Measurements from ENCODE around the gene USP33.
"Not testable (repeated sequence)": the region's sequence is repeated elsewhere in the genome, so short reads cannot be mapped to it uniquely, and the experiment has no call there.

USP33 gene

DNA sequence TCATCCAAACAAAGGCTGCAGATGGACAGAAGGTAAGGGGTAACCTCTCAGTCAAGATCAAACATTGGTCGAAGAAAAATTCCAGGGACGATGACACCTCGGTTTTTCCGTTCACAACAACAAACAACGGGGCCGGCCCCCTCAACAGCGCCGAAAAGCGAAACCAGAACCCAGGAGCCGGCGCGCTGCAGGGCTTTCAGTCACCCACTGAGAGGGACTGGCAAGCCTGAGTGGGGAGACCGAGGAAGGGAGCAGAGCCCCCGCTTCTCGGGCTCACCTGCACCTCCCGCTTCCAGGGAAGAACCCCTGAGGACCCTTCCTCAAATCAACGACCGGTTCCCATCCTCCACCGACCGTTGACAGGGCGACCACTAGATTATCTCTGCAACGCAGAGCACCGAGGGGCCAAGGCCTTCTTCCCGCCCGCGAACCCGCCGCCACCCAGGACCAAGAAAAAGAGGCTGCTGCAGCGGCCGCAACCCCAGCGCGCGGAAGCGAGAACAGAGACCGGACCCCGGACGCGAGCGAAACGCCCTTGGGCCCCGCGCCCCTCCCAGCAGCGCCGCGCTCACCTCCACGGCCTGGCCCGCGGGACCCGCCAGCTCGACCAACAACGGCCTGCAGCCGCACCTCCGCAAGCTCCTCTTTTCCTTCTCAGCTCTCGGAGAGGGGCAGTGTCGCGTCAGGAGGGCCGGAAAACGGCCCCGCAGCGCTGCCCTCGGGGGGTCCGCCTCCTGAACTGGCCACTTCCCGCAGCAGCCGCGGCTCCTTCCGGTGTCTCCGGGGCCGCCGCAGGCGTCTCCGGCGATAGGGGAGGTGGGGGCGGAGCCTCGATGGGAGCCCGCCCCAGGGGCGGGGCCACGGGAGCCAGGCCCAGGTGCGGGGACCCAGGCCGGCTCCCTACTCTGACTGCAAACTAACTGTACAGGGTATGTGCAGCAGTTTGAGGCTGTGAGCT, at the start of gene USP33:
TSS of gene USP33 (minus strand) at position 782 of the 958 bp plus-strand sequence. CDS start 18,155 bp downstream, outside the sequence.
- Mint-ChIP-seq H3K9me3 (no peaks in the 10 kb centered on the region), H3K4me1 (peaks cover 22% of the 10 kb centered on the region), H3K27me3 (peaks cover 1% of the 10 kb centered on the region), H3K4me3 (peak within 1 kb of the TSS; percentile 93), H3K36me3 (no peaks in the 10 kb centered on the region), H3K27ac (peak within 1 kb of the TSS; percentile 92)
- ATAC-seq (ENCODE audit: low read depth): peak; percentile 94
- peak; percentile 93 to 96 for DNase-seq (ENCODE audit: low spot score in 2 of 2)

DNA sequence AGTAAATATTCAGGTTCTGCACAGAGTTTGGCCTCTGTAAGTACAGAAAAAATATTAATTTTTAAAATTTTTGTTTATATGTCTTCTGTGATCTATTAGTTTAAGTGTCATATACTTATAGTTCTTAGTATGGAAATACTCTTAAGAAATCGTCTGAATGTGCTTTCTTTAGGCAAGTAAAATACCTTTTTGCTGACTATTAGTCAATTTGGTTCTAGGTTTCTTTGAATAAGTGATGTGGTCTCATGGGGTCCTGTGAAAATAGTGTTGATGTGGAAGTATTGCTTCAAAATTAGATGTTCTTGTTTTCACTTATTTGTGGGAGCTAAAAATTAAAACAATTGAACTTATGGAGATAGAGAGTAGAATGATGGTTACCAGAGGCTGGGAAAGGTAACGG, 43.7 kb upstream of the USP33 start:
- Mint-ChIP-seq H3K9me3 (no peaks in the 10 kb centered on the region), H3K27ac (no peak overlapping the region), H3K36me3 (peaks cover 23% of the 10 kb centered on the region), H3K27me3 (no peaks in the 10 kb centered on the region), H3K4me3 (no peak overlapping the region), H3K4me1 (no peaks in the 10 kb centered on the region)
- DNase-seq (ENCODE audit: low spot score in 2 of 2) (no peak), ATAC-seq (ENCODE audit: low read depth) (no peak)

DNA sequence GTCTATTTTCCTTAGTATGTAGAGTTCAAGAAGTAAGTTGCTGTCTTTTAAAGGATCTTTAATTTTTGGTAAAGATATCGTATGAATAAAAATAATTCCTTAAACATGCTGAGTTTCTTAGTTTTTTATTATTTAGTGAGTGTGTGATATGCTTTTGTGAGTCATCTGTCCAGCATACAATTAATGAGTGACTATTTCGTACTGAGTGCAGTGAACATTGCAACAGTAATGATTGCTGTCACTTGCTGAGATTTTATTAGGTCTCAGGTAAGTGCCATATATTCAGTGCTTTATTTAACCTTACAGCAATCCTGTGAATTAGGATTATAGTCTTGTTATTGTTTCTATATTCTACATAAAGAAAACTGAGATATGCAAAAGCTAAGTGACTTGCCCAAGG, 42.4 kb upstream of the USP33 start:
- DNase-seq (ENCODE audit: low spot score in 2 of 2) (no peak), ATAC-seq (ENCODE audit: low read depth) (no peak)
- Mint-ChIP-seq H3K27me3 (no peaks in the 10 kb centered on the region), H3K4me3 (no peak overlapping the region), H3K9me3 (no peaks in the 10 kb centered on the region), H3K36me3 (peaks cover 21% of the 10 kb centered on the region), H3K4me1 (no peaks in the 10 kb centered on the region), H3K27ac (no peak overlapping the region)

DNA sequence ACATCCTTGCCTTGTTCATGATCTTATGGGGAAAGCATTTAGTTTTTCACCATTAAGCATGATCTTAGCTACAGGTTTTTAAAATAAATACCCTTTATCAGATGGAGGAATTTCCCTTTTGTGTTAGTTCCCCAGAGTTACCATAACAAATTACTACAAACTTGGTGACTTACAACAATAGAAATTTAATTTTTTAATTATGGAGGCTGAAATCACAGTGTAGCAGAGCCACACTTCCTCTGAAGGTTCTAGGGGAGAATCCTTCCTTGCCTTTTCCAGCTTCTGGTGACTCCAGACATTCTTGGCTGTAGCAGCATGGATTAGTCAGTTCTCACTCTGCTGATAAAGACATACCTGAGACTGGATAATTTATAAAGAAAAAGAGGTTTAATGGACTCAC, 38.3 kb upstream of the USP33 start:
- no peaks in the 10 kb centered on the region for H3K27me3 Mint-ChIP-seq
- H3K9me3 Mint-ChIP-seq: no peaks in the 10 kb centered on the region
- peaks cover 17% of the 10 kb centered on the region for H3K36me3 Mint-ChIP-seq
- ATAC-seq (ENCODE audit: low read depth) (no peak), DNase-seq (ENCODE audit: low spot score in 2 of 2) (no peak)
- peaks cover 3% of the 10 kb centered on the region for H3K4me1 Mint-ChIP-seq
- no peak overlapping the region for H3K4me3 Mint-ChIP-seq
- H3K27ac Mint-ChIP-seq: no peak overlapping the region

DNA sequence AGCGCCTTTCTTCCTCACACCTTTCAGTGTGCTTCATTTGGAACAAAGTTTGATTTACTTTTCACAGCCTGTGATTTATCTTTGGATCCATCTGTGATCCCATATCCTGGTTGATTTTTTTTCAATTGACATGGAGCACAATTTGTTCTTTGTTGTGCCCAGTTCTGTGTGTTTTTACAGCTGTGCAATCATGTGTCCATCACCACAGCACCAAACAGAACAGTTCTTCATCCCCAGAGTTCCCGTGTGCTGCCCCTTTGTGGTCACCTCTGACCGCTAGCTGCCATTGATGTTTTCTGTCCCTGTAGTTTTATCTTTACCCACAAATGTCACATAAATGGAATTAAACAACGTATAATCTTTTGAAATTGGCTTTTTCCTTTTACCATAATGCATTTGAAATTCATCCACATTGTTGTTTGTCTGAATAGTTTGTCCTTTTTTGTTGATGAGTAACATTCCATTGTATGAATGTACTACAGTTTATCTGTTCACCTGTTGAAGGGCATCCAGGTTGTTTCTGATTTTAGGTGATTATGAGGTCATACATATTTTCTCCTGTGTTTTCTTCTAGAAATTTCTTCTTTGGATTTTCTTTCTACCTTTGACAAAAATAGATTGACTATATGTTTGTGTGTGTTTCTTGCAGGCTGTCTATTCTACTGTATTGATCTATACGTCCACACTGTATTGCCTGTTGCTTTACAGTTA, 37.2 kb upstream of the USP33 start:
- DNase-seq (ENCODE audit: low spot score in 2 of 2) (no peak), ATAC-seq (ENCODE audit: low read depth) (no peak)
- Mint-ChIP-seq H3K9me3 (no peaks in the 10 kb centered on the region), H3K4me1 (peaks cover 4% of the 10 kb centered on the region), H3K27ac (no peak overlapping the region), H3K36me3 (peaks cover 18% of the 10 kb centered on the region), H3K4me3 (no peak overlapping the region), H3K27me3 (no peaks in the 10 kb centered on the region)

DNA sequence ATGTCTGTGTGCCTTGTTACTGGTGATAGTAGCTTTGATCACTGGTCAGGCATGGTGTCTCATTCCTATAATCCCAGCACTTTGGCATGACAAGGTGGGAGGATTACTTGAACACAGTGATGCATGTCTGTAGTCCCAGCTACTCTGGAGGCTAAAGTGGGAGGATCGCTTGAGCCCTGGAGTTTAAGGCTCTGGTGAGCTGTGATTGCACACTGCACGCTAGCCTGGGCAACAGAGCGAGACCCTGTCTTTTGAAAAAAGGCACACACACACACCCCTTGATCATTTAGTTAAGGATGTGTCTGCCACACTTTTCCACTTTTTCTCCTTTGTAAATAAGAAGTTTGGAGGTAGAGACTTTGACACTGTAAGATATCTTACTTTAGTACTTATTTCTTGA, 34.9 kb upstream of the USP33 start:
- no peak overlapping the region for H3K27ac Mint-ChIP-seq
- peaks cover 5% of the 10 kb centered on the region for H3K4me1 Mint-ChIP-seq
- peaks cover 19% of the 10 kb centered on the region for H3K36me3 Mint-ChIP-seq
- H3K4me3 Mint-ChIP-seq: no peak overlapping the region
- DNase-seq (ENCODE audit: low spot score in 2 of 2): no peak
- H3K9me3 Mint-ChIP-seq: no peaks in the 10 kb centered on the region
- H3K27me3 Mint-ChIP-seq: no peaks in the 10 kb centered on the region
- no peak for ATAC-seq (ENCODE audit: low read depth)

DNA sequence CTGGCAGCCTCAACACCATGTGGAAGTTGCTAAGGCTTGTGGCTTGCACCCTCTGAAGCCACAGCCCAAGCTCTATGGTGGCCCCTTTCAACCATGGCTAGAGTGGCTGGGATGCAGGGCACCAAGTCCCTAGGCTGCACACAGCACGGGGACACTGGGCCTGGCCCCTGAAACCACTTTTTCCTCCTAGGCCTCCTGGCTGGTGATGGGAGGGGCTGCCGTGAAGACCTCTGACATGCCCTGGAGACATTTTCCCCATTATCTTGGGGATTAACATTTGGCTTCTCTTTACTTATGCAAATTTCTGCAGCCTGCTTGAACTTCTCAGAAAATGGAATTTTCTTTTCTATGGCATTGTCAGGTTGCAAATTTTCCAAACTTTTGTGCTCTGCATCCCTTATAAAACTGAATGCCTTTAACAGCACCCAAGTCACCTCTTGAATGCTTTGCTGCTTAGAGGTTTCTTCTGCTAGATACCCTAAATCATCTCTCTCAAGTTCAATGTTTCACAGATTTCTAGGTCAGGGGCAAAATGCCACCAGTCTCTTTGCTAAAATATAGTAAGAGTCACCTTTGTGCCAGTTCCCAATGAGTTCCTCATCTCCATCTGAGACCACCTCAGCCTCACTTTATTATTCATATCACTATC, 26.6 kb upstream of the USP33 start:
- peaks cover 40% of the 10 kb centered on the region for H3K36me3 Mint-ChIP-seq
- DNase-seq (ENCODE audit: low spot score in 2 of 2); ATAC-seq (ENCODE audit: low read depth); H3K4me3 Mint-ChIP-seq; H3K27me3 Mint-ChIP-seq; H3K4me1 Mint-ChIP-seq; H3K9me3 Mint-ChIP-seq; H3K27ac Mint-ChIP-seq: not testable (repeated sequence)

DNA sequence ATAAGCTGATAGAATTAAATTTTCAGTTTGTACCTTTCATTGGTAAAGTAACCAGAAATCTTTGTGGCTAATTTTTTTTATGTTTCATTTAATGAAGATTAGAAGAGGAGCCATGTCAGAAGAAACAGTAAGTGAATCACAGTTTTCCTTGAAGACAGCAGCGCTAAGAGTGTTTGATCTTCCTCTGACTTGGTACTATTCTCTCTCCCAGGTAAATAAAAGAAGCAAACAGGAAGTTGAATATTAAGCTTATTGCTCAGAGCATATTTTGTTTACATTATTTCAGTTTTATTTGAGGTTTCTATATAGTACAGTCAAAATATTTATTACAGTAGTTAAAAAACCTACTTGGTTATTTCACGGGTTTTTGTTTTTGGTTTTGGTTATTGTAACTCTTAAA, 23.5 kb upstream of the USP33 start:
- no peak overlapping the region for H3K4me3 Mint-ChIP-seq

DNA sequence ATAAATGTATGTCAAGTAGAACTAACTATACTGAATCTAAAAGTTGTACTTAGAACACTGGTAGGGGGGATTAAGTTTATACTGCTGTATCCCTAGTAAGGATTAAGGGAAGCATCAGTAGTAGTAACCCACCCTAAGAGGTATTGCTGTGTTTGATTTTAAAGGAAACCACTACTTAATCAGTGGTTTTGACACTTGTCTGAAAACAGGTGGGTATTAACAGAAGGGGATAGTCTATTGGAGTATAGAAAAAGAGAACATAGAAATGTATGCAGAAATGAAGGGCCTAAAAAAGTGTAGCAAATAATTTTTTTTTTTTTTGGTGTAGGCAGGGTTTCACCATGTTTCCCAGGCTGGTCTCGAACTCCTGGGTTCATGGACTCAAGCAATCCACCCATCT, 22.0 kb upstream of the USP33 start:
- DNase-seq (ENCODE audit: low spot score in 2 of 2) (no peak), ATAC-seq (ENCODE audit: low read depth) (no peak)
- no peak overlapping the region for H3K4me3 Mint-ChIP-seq
- H3K27me3 Mint-ChIP-seq: no peaks in the 10 kb centered on the region
- H3K9me3 Mint-ChIP-seq: no peaks in the 10 kb centered on the region
- H3K27ac Mint-ChIP-seq: peak overlapping the region; percentile 56
- H3K36me3 Mint-ChIP-seq: peaks cover 21% of the 10 kb centered on the region
- peaks cover 11% of the 10 kb centered on the region for H3K4me1 Mint-ChIP-seq

More for the DNA sequence above, 23.5 kb upstream of the USP33 start:
- peaks cover 11% of the 10 kb centered on the region for H3K4me1 Mint-ChIP-seq
- DNase-seq (ENCODE audit: low spot score in 2 of 2): no peak
- no peak overlapping the region for H3K27ac Mint-ChIP-seq
- no peak for ATAC-seq (ENCODE audit: low read depth)
- peaks cover 26% of the 10 kb centered on the region for H3K36me3 Mint-ChIP-seq
- H3K27me3 Mint-ChIP-seq: no peaks in the 10 kb centered on the region
- no peaks in the 10 kb centered on the region for H3K9me3 Mint-ChIP-seq

DNA sequence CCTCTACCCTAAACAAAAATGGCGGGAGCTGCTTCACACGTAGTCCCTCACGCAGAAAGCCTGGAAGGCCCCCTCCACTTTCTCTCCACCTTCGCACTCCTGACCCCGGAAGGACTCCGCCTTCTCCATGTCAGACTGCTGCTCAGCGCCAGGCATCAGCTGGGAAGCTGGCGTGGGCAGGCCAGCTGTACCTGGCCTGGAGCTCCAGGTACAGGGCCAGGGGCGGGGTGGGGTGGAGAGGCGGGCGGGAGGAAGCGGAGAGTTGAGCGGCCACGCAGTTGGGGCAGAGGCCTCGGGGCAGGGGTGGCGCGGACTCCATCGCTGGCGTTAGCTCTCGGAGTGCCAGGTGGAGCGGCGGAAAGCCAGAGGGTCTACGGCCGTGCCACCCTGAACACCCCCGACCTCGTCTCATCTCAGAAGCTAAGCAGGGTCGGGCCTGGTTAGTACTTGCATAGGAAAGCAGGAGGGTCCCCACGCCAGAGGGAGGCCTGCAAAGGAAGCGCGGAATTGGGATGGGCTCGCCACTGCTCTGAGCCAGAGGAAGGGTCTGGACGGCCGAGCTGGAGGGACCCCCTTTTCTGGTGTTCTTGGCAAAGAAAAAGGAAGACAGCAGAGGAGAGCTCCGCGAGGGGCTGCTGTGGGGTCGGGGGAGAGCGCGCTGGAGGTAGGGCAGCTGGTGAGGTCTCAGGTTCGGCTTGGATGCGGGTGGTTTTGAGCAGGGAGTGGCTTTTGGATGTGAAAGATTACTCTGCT, 20.1 kb upstream of the USP33 start, which contains the start of gene MIGA1:
TSS of gene MIGA1 (plus strand) at position 121 of the 753 bp plus-strand sequence. CDS start 3,604 bp downstream, outside the sequence.
- H3K4me1 Mint-ChIP-seq: peaks cover 13% of the 10 kb centered on the region
- H3K36me3 Mint-ChIP-seq: peaks cover 9% of the 10 kb centered on the region
- DNase-seq (ENCODE audit: low spot score in 2 of 2) (peak; percentile 80 to 85), ATAC-seq (ENCODE audit: low read depth) (peak; percentile 95)
- peak within 1 kb of the TSS; percentile 98 for H3K4me3 Mint-ChIP-seq
- H3K9me3 Mint-ChIP-seq: no peaks in the 10 kb centered on the region
- peak within 1 kb of the TSS; percentile 92 for H3K27ac Mint-ChIP-seq
- H3K27me3 Mint-ChIP-seq: peaks cover 1% of the 10 kb centered on the region

DNA sequence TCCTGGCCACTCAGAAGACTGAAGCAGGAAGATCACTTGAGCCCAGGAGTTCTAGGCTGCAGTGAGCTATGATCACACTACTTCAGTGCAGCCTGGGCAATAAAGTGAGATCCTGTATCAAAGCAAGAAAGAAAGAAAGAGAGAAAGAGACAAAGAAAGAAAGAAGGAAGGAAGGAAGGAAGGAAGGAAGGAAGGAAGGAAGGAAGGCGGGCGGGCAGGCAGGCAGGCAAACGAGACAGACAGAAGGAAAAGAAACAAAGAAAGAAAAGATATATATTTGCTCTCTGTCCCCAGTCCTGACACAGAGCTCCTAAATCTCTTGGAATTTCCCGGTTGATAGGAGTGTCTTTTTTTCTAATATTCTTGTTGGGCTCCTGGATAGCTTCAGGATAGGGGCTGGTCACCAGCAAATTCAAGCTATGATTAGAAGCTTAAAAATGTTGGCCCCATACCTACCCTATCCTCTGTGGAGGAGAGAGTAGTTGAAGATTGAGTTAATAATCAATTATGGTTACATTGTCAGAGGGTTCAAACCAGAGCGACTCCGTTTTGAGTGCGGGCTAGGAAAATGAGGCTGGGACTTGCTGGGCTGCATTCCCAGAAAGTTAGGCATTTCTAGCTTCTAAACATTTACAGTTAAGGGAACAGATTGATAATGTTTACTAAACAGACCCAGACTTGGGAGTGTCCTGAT, 16.5 kb upstream of the USP33 start:
- no peak overlapping the region for H3K27ac Mint-ChIP-seq
- no peak overlapping the region for H3K4me3 Mint-ChIP-seq
- peaks cover 9% of the 10 kb centered on the region for H3K4me1 Mint-ChIP-seq
- H3K36me3 Mint-ChIP-seq: no peaks in the 10 kb centered on the region
- H3K27me3 Mint-ChIP-seq: peaks cover 7% of the 10 kb centered on the region
- ATAC-seq (ENCODE audit: low read depth): no peak
- H3K9me3 Mint-ChIP-seq: no peaks in the 10 kb centered on the region
- DNase-seq (ENCODE audit: low spot score in 2 of 2): no peak

DNA sequence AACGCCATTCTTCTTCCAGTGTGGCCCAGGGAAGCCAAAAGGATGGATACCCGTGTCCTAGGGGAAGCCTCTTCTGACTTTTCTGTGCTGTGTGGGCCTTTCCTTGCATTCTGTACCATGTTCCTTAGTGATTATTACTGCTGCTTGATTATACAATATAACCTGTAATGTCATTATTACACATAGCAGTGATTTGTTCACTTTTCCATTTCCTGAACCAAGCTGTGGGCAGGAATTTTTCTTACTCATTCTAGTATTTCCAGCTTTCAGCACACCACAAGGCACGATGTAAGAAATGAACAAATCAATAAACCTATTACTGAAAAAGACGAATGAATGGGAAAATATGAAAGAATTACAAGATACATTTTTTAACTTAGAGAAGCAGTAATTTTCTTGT, 8.4 kb upstream of the USP33 start:
- Mint-ChIP-seq H3K36me3 (no peaks in the 10 kb centered on the region), H3K4me1 (peaks cover 7% of the 10 kb centered on the region), H3K27ac (no peak overlapping the region), H3K9me3 (no peaks in the 10 kb centered on the region), H3K27me3 (peaks cover 6% of the 10 kb centered on the region), H3K4me3 (no peak overlapping the region)
- DNase-seq (ENCODE audit: low spot score in 2 of 2): no peak
- ATAC-seq (ENCODE audit: low read depth): no peak

DNA sequence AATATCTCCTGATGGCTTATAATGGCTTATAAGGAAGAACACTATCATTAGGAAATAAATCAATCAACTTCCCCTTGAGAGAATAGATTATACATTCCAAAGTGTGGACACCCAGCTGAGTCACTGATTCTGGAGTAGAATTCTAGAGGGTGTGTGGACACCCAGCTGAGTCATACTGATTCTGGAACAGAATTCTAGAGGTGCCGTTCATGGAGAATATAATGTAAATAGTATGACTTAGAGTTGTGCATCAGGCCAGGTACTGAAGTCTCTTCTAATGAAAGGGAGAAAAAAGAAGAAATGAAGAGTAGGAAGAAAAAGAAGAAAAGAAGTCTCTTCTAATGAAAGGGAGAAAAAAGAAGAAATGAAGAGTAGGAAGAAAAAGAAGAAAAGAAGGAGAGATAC, 2.4 kb upstream of the USP33 start:
- Mint-ChIP-seq H3K36me3 (no peaks in the 10 kb centered on the region), H3K4me1 (peaks cover 10% of the 10 kb centered on the region), H3K9me3 (no peaks in the 10 kb centered on the region), H3K27me3 (peaks cover 1% of the 10 kb centered on the region), H3K4me3 (no peak overlapping the region), H3K27ac (no peak overlapping the region)
- DNase-seq (ENCODE audit: low spot score in 2 of 2): no peak
- no peak for ATAC-seq (ENCODE audit: low read depth)
